B cell (primary cell): ENCODE data around the gene CCDC88C. TPM values are rescaled to one million over a fixed set of nuclear protein-coding genes. Genes with fewer than 3 reads are reported as not detected.

Source experiments
- ATAC-seq: fragments of 200-7000 bp; cut with Tn5 transposase; one replicate; pipeline ENCODE4 v1.10.0; 2021; ENCODE audit warnings: low read depth, mild to moderate bottlenecking, moderate number of reproducible peaks, moderate library complexity
- CTCF ChIA-PET: fragments of 350-600 bp; sonication (Branson Sonifier 250); formaldehyde crosslinking; loops from one replicate; lab custom pipeline; 2021; ENCODE audit warnings: antibody characterized with exemption, inconsistent platforms; lab: Charles Lee
- POLR2A ChIA-PET: fragments of 350-600 bp; sonication (Branson Sonifier 250); formaldehyde crosslinking; loops from one replicate; lab custom pipeline; 2021; ENCODE audit warnings: antibody characterized with exemption; lab: Charles Lee
- DNase-seq: peaks from one replicate; pipeline ENCODE4 v3.0.0; 2013
- H2AFZ ChIP-seq: 2 replicates; pipeline ENCODE4 v1.6.1; 2012; ENCODE audit warnings: mild to moderate bottlenecking, low read depth, low read length; ENCODE audit not compliant: insufficient read depth, poor library complexity, severe bottlenecking
- H3K27ac ChIP-seq, 2 donors: 1 replicate in 1 of 2; 2 replicates in 1 of 2; pipeline ENCODE4 v1.5.1; 2012 to 2013; ENCODE audit warnings: low read length in 2 of 2, mild to moderate bottlenecking in 2 of 2, moderate library complexity in 1 of 2
- H3K27me3 ChIP-seq, 4 experiments: fragments of 200-600 bp in 1 of 4; sonication (generic) in 1 of 4; replicated peaks in 1 of 4; 1 replicate in 2 of 4; 2 replicates in 2 of 4; pipeline versions ENCODE4 v1.6.1 to v1.7.0; 2013 to 2016; ENCODE audit warnings: low read length in 3 of 4, mild to moderate bottlenecking in 2 of 4, mixed read lengths in 1 of 4, moderate library complexity in 1 of 4; ENCODE audit not compliant: insufficient read depth in 4 of 4, control insufficient read depth in 3 of 4; ENCODE audit errors: control extremely low read depth in 1 of 4
- H3K36me3 ChIP-seq, 2 experiments: replicated peaks in 1 of 2; 1 replicate in 1 of 2; 2 replicates in 1 of 2; pipeline versions ENCODE4 v1.6.1 to v1.7.1; 2013; ENCODE audit warnings: low read length in 1 of 2; ENCODE audit not compliant: insufficient read depth in 2 of 2, control insufficient read depth in 1 of 2; ENCODE audit errors: control extremely low read depth in 1 of 2, extremely low read depth in 1 of 2
- H3K4me1 ChIP-seq, 2 donors: fragments of 200-600 bp in 1 of 2; sonication (generic) in 1 of 2; 1 replicate in 1 of 2; 2 replicates in 1 of 2; pipeline versions ENCODE4 v1.5.1 to v1.6.1; 2013 to 2017; ENCODE audit warnings: low read length in 2 of 2; ENCODE audit not compliant: control insufficient read depth in 2 of 2, insufficient read depth in 2 of 2
- H3K4me2 ChIP-seq: replicated peaks from 2 replicates; pipeline ENCODE3; 2012; ENCODE audit warnings: mild to moderate bottlenecking, low read depth, low read length; ENCODE audit not compliant: poor library complexity, severe bottlenecking
- H3K4me3 ChIP-seq, 5 experiments: fragments of 200-600 bp in 1 of 5; sonication (generic) in 1 of 5; 1 replicate in 3 of 5; 2 replicates in 2 of 5; pipeline versions ENCODE4 v1.5.1 to v1.7.0; 2011 to 2016; ENCODE audit warnings: low read length in 4 of 5, mild to moderate bottlenecking in 4 of 5, low read depth in 2 of 5, control low read depth in 1 of 5, moderate library complexity in 1 of 5; ENCODE audit not compliant: insufficient read depth in 1 of 5; ENCODE audit errors: control extremely low read depth in 1 of 5, extremely low read depth in 1 of 5
- H3K79me2 ChIP-seq: fragments of 200-600 bp; sonication (generic); one replicate; pipeline ENCODE4 v1.6.0; 2016; ENCODE audit warnings: low read length; ENCODE audit not compliant: control insufficient read depth, insufficient read depth
- H3K9ac ChIP-seq: fragments of 200-600 bp; sonication (generic); 2 replicates; pipeline ENCODE4 v1.6.1; 2017; ENCODE audit warnings: mild to moderate bottlenecking, low read length, moderate library complexity
- H3K9me3 ChIP-seq, 3 donors: one replicate each; pipeline versions ENCODE4 v1.6.1 to v1.7.1; 2013; ENCODE audit warnings: low read length in 2 of 3; ENCODE audit not compliant: control insufficient read depth in 2 of 3, insufficient read depth in 1 of 3; ENCODE audit errors: control extremely low read depth in 1 of 3
- H4K20me1 ChIP-seq: 2 replicates; pipeline ENCODE4 v1.6.0; 2012; ENCODE audit warnings: mild to moderate bottlenecking, low read length; ENCODE audit not compliant: insufficient read depth, control insufficient read depth, poor library complexity, severe bottlenecking
- H3K27ac Mint-ChIP-seq: one replicate; pipeline ENCODE4 v1.8.0; 2021; ENCODE audit warnings: mixed read lengths
- H3K27me3 Mint-ChIP-seq: one replicate; pipeline ENCODE4 v1.8.0; 2021; ENCODE audit warnings: mixed read lengths
- H3K4me1 Mint-ChIP-seq: one replicate; pipeline ENCODE4 v1.8.0; 2021; ENCODE audit warnings: mixed read lengths
- H3K4me3 Mint-ChIP-seq: one replicate; pipeline ENCODE4 v1.8.0; 2021; ENCODE audit warnings: mixed read lengths
- H3K9me3 Mint-ChIP-seq: one replicate; pipeline ENCODE4 v1.8.0; 2022; ENCODE audit warnings: mixed read lengths; ENCODE audit not compliant: insufficient read depth
- EZH2 ChIP-seq: IDR thresholded peaks from 2 replicates; pipeline ENCODE4 v1.6.1; 2012; ENCODE audit warnings: borderline replicate concordance, low read depth, mild to moderate bottlenecking, moderate library complexity, low read length; ENCODE audit not compliant: insufficient read depth, poor library complexity, severe bottlenecking
- WGBS: methylation state at CpG from one replicate; pipeline ENCODE4 v1.1.5; 2013; ENCODE audit warnings: missing lambda C conversion rate; ENCODE audit not compliant: insufficient coverage; 5-methylcytosine and 5-hydroxymethylcytosine counted together
- intact Hi-C: fragments of 100-400 bp; cut with micrococcal nuclease; formaldehyde crosslinking; loops from one replicate; pipeline ENCODE4 v1.10.0; 2022
- polyA plus RNA-seq: library from polyadenylated mRNA; depleted of rRNA; stranded (reverse); fragments of >200 nt; gene quantifications from 2 replicates; pipeline ENCODE4 v1.2.3, GENCODE V29; 2012
- total RNA-seq, 2 donors: library from RNA; stranded (reverse); fragments of 120-200 nt in 1 of 2; gene quantifications; 1 replicate in 1 of 2; 2 replicates in 1 of 2; pipeline versions ENCODE4 v1.2.3 to v1.2.4, GENCODE V29; 2013 to 2022
- TF ChIP-seq, protein P1 (sequence below): fragments of 200-600 bp; IDR thresholded peaks from one replicate; pipeline ENCODE4 v1.8.0; 2022; ENCODE audit warnings: antibody characterized with exemption, mild to moderate bottlenecking

Gene CCDC88C
- total and polyA plus RNA-seq, 2 donors (not counting 1 experiment from before 2014, with no cell fraction given): 98.7 to 181 TPM

DNA sequence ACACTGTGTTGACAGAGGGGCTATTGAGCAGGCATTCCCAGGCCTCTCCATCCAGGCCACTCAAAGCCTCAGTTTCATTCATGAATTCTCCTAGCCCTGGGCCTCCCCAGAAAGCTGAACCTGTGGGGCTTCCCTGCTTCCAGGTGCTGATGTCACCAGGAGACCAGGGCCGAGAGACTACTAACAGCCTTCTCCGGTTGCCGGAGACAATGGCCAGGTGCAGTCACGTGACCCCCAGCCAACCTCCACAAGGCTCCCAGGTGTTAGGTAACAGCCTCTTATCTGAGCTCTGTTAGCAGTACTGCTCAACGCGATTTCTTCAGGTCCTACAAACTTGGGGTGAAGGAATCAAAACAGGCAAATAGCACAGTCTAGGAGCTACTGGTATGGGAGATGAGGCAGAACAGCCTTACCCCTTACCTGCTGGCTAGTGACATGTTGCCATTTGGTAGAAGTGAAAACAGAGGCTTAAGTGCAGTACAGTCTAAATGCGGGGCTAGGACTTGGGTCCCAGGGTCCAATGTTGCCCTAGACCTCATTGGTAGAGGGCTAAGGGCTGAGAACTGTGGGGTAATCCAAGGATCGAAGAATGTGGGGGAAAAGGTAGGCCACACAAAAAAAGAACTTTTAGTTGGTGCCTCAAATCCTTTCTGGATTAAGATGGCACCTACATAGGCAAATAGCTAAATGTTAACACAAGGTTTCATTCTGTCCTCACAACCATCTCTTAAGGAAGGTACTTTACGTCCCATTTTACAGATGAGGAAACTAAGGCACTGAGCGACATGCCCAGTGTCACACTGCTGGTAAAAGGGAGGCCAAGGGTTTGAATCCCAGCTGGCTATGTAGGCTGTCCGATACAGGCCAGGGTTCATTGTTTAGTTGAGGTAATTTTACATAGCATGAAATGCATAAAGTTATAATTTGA, 3.8 kb downstream of the CCDC88C start:
- ChIA-PET POLR2A (interaction anchor here (0.9 kb wide), 1 partner anchor 10 kb away, joined by 3 read pairs; no protein-coding TSS in a partner anchor), CTCF (interaction anchor here (0.5 to 19.8 kb wide), 4 partner anchors 14 to 87 kb away, joined by 3 to 289 read pairs (median 12); no protein-coding TSS in a partner anchor)
- Histone ChIP-seq H3K4me1 (peaks cover 72 to 80% of the 10 kb centered on the region in 2 donors), H3K79me2 (peaks cover 79% of the 10 kb centered on the region), H3K27ac (peak overlapping the region; percentile 48 to 91), H2AFZ (no peak overlapping the region), H3K4me2 (peak overlapping the region; percentile 90), H3K27me3 (no peaks in the 10 kb centered on the region), H3K9ac (peak overlapping the region; percentile 98), H3K9me3 (no peaks in the 10 kb centered on the region), H4K20me1 (peaks cover 57% of the 10 kb centered on the region), H3K4me3 (peak overlapping the region in 1 of 5 experiments; percentile 2), H3K36me3 (peaks cover 0 to 38% of the 10 kb centered on the region in 2 experiments)
- Mint-ChIP-seq H3K27me3 (no peaks in the 10 kb centered on the region), H3K4me1 (peaks cover 66% of the 10 kb centered on the region), H3K4me3 (peak overlapping the region; percentile 96), H3K9me3 (no peaks in the 10 kb centered on the region), H3K27ac (peak overlapping the region; percentile 94)
- no peak for ATAC-seq
- WGBS: 77% methylated on average over 8 of the region's 11 CpGs
- TF ChIP-seq EZH2: no peak
- TF ChIP-seq, protein P1, sequence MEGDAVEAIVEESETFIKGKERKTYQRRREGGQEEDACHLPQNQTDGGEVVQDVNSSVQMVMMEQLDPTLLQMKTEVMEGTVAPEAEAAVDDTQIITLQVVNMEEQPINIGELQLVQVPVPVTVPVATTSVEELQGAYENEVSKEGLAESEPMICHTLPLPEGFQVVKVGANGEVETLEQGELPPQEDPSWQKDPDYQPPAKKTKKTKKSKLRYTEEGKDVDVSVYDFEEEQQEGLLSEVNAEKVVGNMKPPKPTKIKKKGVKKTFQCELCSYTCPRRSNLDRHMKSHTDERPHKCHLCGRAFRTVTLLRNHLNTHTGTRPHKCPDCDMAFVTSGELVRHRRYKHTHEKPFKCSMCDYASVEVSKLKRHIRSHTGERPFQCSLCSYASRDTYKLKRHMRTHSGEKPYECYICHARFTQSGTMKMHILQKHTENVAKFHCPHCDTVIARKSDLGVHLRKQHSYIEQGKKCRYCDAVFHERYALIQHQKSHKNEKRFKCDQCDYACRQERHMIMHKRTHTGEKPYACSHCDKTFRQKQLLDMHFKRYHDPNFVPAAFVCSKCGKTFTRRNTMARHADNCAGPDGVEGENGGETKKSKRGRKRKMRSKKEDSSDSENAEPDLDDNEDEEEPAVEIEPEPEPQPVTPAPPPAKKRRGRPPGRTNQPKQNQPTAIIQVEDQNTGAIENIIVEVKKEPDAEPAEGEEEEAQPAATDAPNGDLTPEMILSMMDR: no peak
- DNase-seq: no peak
- intact Hi-C loops: no loop called here
